ENCODE measurements around the gene KCNJ16.

DNA sequence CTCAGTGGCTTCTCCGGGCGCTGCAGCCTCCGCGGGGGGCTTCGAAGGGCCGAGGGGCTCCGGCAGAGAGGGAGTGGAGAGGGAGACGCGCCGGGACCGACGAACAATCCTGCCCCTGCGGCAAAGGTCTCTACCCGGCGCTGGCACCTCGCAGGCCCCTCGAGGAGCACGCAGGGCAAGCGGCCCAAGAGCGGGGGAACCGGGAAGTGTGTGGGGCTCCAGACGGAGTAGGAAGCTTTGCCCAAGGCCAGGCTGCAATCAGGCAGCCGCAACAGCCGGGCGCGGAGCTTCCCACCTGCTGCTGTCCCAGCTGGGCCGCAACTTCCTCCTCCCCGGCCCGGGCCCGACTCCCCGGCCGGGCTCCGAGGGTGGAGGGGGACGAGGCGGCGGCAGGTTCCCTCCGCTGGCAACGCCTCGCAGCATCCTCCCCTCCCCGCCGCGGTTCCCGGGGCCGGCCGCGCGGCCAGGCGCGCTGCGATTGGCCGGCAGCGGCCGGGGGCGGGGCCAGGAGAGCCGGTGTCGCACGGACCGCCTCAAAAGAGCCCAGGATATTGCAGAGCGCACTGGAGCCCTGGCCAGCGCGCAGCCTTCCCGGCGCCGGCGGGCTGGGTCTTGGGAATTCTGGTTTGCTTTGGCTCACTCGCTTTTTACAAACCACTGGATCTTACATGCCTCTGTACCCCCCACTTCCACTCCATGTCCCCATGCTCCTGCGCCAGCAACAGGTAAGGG is 94.1 kb downstream of the KCNJ16 start, which contains the start of gene KCNJ2:
- TF ChIP-seq, protein P1, sequence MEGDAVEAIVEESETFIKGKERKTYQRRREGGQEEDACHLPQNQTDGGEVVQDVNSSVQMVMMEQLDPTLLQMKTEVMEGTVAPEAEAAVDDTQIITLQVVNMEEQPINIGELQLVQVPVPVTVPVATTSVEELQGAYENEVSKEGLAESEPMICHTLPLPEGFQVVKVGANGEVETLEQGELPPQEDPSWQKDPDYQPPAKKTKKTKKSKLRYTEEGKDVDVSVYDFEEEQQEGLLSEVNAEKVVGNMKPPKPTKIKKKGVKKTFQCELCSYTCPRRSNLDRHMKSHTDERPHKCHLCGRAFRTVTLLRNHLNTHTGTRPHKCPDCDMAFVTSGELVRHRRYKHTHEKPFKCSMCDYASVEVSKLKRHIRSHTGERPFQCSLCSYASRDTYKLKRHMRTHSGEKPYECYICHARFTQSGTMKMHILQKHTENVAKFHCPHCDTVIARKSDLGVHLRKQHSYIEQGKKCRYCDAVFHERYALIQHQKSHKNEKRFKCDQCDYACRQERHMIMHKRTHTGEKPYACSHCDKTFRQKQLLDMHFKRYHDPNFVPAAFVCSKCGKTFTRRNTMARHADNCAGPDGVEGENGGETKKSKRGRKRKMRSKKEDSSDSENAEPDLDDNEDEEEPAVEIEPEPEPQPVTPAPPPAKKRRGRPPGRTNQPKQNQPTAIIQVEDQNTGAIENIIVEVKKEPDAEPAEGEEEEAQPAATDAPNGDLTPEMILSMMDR (IDR thresholded peaks at IDR 0.05), result peak in 1 of 4 experiments; percentile 9
- TF ChIP-seq POLR2A (IDR thresholded peaks at IDR 0.05), result peak; percentile 93
- peak; percentile 64 for TF ChIP-seq POLR2AphosphoS5 (IDR thresholded peaks at IDR 0.05)
